Vagina (tissue), 2 donors: Measurements from ENCODE around the gene GNG13.

Experiments used
- POLR2A ChIP-seq, 2 donors: fragments of 450-650 bp; IDR thresholded peaks; one replicate each; pipeline ENCODE4 v1.6.1; 2017; ENCODE audit warnings: antibody characterized with exemption in 2 of 2, mild to moderate bottlenecking in 2 of 2, moderate library complexity in 2 of 2
- POLR2AphosphoS5 ChIP-seq, 2 donors: sonication (generic); formaldehyde crosslinking; IDR thresholded peaks; one replicate each; pipeline ENCODE4 v1.9.0; 2017; ENCODE audit warnings: antibody characterized with exemption in 2 of 2, mild to moderate bottlenecking in 2 of 2, low read depth in 1 of 2; ENCODE audit not compliant: insufficient read depth in 1 of 2
- TF ChIP-seq, protein P1 (sequence below), 3 experiments: fragments of 450-650 bp in 2 of 3; fragments of 200-600 bp in 1 of 3; sonication (generic) in 1 of 3; IDR thresholded peaks; one replicate each; pipeline ENCODE4 v1.5.1; 2017 to 2019; ENCODE audit warnings: antibody characterized with exemption in 3 of 3, mild to moderate bottlenecking in 2 of 3, moderate library complexity in 2 of 3

DNA sequence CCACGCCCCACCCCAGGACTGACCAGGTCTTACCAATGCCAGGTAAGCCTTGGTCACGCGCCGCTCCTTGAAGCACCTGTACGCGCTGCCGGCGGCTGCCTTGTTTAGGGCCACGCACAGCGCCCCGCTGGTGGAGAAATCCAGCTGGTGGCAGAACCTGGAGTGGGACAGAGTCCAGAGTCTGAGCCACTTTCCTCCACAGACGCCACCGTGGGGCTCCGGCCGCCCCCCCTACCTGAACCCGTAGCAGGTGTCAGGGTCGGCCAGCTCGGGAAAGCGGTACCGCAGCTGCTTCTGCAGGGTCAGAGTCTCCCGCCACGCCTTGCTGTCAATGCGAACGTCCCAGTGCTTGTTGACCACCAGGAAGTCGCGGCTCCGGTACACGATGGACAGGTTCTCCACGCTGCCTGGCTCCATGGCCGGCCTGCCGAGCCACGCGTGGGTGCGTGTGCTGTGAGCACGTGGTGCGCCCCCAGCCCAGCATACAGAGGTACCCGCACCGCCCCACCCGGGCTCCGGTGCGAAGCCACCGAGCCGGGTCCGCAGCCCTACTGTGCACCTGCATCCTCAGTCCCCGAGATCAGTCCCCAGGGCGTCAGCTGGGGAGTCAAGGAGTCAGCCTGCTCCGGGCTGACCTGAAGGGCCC is 13.1 kb downstream of the GNG13 start:
- TF ChIP-seq, protein P1, sequence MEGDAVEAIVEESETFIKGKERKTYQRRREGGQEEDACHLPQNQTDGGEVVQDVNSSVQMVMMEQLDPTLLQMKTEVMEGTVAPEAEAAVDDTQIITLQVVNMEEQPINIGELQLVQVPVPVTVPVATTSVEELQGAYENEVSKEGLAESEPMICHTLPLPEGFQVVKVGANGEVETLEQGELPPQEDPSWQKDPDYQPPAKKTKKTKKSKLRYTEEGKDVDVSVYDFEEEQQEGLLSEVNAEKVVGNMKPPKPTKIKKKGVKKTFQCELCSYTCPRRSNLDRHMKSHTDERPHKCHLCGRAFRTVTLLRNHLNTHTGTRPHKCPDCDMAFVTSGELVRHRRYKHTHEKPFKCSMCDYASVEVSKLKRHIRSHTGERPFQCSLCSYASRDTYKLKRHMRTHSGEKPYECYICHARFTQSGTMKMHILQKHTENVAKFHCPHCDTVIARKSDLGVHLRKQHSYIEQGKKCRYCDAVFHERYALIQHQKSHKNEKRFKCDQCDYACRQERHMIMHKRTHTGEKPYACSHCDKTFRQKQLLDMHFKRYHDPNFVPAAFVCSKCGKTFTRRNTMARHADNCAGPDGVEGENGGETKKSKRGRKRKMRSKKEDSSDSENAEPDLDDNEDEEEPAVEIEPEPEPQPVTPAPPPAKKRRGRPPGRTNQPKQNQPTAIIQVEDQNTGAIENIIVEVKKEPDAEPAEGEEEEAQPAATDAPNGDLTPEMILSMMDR (IDR thresholded peaks at IDR 0.05), result no peak
- TF ChIP-seq POLR2A (IDR thresholded peaks at IDR 0.05) (no peak), POLR2AphosphoS5 (IDR thresholded peaks at IDR 0.05; ENCODE audit: insufficient read depth in 1 of 2, low read depth in 1 of 2) (no peak)
